GM04504 (cell line): ENCODE measurements around the gene STX10.

Source experiments
- DNase-seq: peaks from one replicate; pipeline ENCODE4 v3.0.0-alpha.2; 2012; ENCODE audit warnings: low read depth

The STX10 gene

GRCh38 chr19:13119627-13120026 lies 30.5 kb downstream of the STX10 start:
- DNase-seq = no peak

DNA sequence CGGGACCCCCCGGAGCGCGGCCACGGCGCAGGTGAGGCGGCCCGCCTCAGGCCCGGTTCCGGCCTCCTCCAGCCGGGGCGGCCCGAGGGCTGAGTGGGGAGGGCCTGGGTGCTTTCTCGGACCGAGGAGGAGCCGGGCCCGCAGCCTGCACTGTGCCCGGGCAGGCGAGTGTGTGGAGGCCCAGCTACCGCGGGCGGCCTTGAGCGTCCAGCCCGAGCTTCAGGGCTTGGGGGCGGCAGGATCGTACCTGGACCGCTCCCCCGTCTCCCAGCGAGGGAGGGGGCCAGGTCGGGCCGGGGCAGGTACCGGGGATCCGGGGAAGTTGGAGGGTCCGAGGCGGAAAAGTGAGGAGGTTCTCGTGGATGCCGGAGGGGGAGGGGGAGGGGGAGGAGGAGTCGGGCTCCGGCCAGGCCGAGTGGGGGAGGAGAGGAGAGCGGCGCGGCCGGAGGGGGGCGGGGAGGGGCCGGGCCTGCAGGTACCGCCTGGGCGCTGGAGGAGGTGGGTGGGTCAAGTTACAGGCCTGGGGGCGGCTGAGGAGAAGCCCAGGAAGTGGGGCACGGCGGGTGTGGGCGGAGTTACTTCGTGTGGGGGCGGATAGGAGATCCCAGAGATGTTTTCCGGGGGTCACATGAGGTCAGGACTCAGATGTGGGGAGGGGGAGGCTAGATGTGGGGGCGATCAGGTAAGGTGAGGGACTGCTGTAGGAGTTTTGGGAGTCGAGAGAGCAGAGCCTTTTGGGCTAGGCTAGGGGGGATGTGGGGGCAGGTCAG lies 31.6 kb downstream of the STX10 start:
- DNase-seq = no peak

DNA sequence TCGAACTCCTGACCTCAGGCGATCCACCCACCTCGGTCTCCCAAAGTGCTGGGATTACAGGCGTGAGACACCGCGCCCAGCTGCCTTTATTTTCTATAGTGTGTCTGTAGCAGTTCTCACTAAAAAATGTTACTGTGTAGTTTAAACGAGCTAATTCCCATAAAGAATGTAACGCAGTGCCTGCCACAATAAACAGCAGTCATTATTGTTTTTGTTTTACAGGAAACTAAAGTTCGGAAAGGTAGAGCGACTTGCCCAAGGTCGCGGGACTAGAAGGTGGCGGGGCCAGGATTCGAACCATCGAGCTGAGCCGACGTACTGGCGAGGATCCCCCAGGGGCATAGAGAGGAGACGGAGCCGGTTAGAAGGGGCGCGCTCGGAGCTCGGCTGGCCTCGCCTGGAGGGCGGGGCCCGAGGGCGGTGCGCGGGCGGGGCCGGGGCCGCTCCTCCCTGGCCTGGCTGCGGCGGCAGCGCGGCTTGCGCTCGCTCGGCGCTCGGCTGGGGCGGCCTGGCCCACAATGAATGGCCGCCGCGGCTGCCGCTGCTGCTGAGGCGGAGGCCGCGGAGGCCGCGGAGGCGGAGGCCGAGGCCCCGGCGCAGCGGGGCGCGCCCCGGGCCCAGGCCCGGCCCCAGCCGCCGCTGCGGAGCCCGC lies 32.3 kb downstream of the STX10 start, which contains the start of gene NACC1:
TSS of gene NACC1 (plus strand) at position 493 of the 652 bp plus-strand sequence. CDS start 16,944 bp downstream, outside the sequence.
- peak; percentile 74 for DNase-seq

DNA sequence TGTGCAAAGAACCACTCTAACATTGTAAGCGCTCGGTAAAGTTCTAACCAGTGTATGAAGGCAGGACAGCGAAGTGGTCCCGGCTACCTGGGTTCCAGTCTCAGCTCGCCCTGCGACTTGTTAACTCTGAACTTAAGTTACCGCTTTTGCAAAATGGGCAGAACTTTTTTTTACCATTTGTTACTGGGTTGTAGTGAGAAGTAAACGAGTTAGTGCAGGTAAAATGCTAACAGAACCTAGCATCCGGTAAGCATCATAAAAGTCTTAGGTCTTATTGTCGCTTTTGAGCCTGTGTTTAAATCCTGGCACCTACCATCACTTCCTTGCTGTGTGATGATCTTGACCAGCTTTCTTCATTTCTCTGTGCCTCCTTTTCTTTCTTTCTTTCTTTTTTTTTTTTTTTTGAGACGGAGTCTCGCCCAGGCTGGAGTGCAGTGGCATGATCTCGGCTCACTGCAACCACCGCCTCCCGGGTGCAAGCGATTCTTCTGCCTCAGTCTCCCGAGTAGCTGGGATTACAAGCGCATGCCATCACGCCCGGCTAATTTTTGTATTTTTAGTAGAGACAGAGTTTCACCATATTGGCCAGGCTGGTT lies 32.9 kb downstream of the STX10 start:
- no peak for DNase-seq

- peak; percentile 83 for DNase-seq
Observed at GRCh38 chr19:13116282-13117175, 33.6 kb downstream of the STX10 start, which contains the start of gene TRMT1. Gene TRMT1, minus strand, starts transcription at chr19:13116740. Its CDS starts 341 bp downstream, at chr19:13116399.

DNA sequence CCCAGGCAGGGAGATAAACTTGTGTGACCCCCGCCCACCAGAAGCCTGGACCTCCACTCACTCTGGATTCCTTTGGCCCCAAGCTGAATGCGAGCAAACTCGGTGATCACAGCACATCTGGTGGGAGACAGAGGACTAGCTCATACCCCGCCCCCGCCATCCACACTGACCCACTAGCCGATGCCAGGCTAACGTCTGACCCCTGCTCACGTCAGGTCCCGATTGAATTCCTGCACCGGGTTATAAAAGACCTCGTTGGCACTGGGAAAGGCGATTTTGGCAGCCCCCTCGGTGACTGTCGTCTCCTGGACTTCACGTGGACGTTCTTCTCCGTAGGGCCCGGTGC lies 34.3 kb downstream of the STX10 start:
- DNase-seq = no peak

GRCh38 chr19:13112555-13112954 lies 37.6 kb downstream of the STX10 start:
- DNase-seq = no peak

DNA sequence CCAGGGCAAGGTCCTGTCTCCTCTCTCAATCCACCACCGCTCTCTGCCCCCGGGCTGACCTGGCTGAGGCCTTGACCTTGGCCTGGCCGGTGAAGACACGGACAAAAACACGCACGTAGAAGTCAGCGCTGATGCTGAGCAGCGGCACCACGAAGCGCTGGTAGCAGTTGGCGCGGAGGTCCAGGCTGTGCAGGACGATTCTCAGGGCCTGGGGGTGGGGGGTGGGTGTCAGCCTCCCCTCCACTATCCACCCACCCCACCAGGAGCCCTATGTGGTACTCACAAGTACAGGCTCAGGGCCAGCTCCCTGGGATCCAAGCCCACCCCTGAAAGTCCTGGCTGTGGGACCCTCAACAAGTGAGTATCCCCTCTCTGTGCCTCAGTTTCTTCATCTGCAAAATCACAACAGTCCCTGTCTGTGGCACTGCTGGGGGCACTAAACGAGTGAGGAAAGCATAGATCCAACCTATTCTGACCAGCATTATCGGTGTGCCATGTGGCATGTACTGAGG lies 40.0 kb downstream of the STX10 start:
- no peak for DNase-seq

GRCh38 chr19:13109361-13110098 lies 40.6 kb downstream of the STX10 start:
- DNase-seq = no peak

GRCh38 chr19:13104848-13105711 lies 45.1 kb downstream of the STX10 start:
- DNase-seq = no peak

- DNase-seq = no peak
Observed at GRCh38 chr19:13104360-13104847, 45.8 kb downstream of the STX10 start.

- DNase-seq = no peak
Observed at GRCh38 chr19:13103581-13104359, 46.4 kb downstream of the STX10 start.

GRCh38 chr19:13102666-13103580 lies 47.3 kb downstream of the STX10 start, which contains the start of gene LYL1:
Gene LYL1, minus strand, starts transcription at chr19:13102858. Its CDS starts 1,687 bp downstream, at chr19:13101171.
- no peak for DNase-seq

DNA sequence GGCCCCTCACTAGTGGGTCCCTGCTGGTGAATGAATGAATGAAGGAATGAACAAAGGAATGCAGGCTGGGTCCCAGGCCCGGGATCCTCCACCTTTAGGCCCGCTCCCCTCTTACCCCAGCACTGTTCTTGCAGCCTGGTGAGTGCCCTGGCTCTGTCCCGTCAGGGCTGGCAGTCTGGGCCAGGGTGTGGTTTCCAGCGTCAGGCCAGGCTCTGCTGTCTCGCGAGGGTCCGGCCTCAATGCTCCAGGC lies 47.8 kb downstream of the STX10 start:
- DNase-seq = peak; percentile 22

GRCh38 chr19:13101590-13102415 lies 48.4 kb downstream of the STX10 start:
- no peak for DNase-seq

- DNase-seq = no peak
Observed at GRCh38 chr19:13100841-13101589, 49.2 kb downstream of the STX10 start.
